ENCODE measurements around the gene PCCA. TPM values are rescaled to one million over a fixed set of nuclear protein-coding genes. Genes with fewer than 3 reads are reported as not detected.
"Not testable (repeated sequence)": the region's sequence is repeated elsewhere in the genome, so short reads cannot be mapped to it uniquely, and the experiment has no call there.

PCCA gene
- total RNA-seq, 4 donors from 2014 or later: 34.6 to 58.4 (median 40.1) TPM

GRCh38 chr13:100523411-100523810, 434.5 kb downstream of the PCCA start:
- H3K4me3 ChIP-seq: no peak overlapping the region
- WGBS, 2 donors (ENCODE audit: low coverage in 1 of 2): 81 to 90% methylated on average over 5 to 6 of the region's 14 CpGs
- H3K4me1 ChIP-seq: no peaks in the 10 kb centered on the region
- H3K9me3 ChIP-seq: no peaks in the 10 kb centered on the region
- H3K27ac ChIP-seq: no peak overlapping the region
- peaks cover 0 to 35% of the 10 kb centered on the region in 2 donors for H3K36me3 ChIP-seq
- TF ChIP-seq POLR2AphosphoS5 (IDR thresholded peaks at IDR 0.05) (no peak), EP300 (IDR thresholded peaks at IDR 0.05) (no peak), POLR2A (IDR thresholded peaks at IDR 0.05) (no peak)
- TF ChIP-seq, protein P1, sequence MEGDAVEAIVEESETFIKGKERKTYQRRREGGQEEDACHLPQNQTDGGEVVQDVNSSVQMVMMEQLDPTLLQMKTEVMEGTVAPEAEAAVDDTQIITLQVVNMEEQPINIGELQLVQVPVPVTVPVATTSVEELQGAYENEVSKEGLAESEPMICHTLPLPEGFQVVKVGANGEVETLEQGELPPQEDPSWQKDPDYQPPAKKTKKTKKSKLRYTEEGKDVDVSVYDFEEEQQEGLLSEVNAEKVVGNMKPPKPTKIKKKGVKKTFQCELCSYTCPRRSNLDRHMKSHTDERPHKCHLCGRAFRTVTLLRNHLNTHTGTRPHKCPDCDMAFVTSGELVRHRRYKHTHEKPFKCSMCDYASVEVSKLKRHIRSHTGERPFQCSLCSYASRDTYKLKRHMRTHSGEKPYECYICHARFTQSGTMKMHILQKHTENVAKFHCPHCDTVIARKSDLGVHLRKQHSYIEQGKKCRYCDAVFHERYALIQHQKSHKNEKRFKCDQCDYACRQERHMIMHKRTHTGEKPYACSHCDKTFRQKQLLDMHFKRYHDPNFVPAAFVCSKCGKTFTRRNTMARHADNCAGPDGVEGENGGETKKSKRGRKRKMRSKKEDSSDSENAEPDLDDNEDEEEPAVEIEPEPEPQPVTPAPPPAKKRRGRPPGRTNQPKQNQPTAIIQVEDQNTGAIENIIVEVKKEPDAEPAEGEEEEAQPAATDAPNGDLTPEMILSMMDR (IDR thresholded peaks at IDR 0.05): no peak
- H3K27me3 ChIP-seq: no peaks in the 10 kb centered on the region
- ATAC-seq: no peak

- Histone ChIP-seq H3K36me3 (peaks cover 0 to 40% of the 10 kb centered on the region in 2 donors), H3K4me3 (no peak overlapping the region), H3K4me1 (no peaks in the 10 kb centered on the region), H3K27ac (no peak overlapping the region), H3K27me3 (no peaks in the 10 kb centered on the region), H3K9me3 (no peaks in the 10 kb centered on the region)
- 80 to 82% methylated on average over 1 to 7 of the region's 8 CpGs for WGBS, 2 donors (ENCODE audit: low coverage in 1 of 2)
- ATAC-seq: no peak
- TF ChIP-seq POLR2A (IDR thresholded peaks at IDR 0.05) (no peak), EP300 (IDR thresholded peaks at IDR 0.05) (no peak), POLR2AphosphoS5 (IDR thresholded peaks at IDR 0.05) (no peak)
- TF ChIP-seq, protein P1 (IDR thresholded peaks at IDR 0.05): no peak
These were observed 435.1 kb downstream of the PCCA start for GRCh38 chr13:100523981-100524386.

GRCh38 chr13:100524688-100525087, 435.8 kb downstream of the PCCA start:
- H3K27me3 ChIP-seq, H3K9me3 ChIP-seq, ATAC-seq, H3K4me3 ChIP-seq, H3K4me1 ChIP-seq, H3K27ac ChIP-seq: not testable (repeated sequence)
- peaks cover 0 to 47% of the 10 kb centered on the region in 2 donors for H3K36me3 ChIP-seq
- 93 to 97% methylated on average over 2 to 5 of the region's 5 CpGs for WGBS, 2 donors (ENCODE audit: low coverage in 1 of 2)

DNA sequence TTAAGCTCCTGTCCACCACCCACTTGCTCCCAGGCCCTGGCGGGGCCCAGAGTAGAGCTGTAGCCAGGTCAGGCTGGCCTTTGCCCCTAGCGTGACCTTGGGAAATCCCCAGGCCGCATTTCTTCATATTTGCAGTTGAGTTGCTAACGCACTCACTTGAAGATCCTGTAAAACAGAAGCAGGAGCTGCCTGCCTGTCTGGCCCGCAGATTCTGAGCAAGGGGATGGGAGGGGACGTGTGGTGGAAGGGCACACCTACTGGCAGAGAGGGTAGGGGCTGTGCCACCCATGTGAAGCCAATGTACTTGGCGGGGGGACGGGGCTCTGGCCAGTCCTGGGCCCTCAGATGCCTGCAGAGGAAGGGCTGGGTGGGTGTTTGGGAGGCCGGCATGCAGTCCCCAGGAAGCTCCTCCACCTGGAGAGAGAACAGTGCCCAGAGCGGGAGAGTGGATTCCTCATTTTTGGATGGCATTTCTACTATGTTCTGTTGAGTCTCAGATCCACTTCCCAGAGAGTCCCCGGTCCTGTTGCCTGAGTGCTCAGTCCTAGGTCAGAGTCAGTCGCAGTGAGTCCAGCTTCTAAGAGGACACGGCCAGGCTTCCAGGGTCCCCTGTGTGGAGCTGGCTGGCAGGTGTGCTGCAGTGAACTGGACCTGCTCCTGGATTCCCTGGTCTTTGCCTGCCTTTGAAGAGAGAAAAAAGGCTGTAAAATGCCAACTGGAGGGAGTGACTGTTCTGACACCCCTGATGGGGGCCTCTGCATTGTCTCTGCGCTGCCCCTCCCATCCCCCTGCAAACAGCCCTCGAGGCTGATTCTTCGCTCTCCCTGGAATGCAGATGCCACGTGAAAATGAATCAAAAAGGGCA, 436.8 kb downstream of the PCCA start:
- Histone ChIP-seq H3K36me3 (peaks cover 0 to 53% of the 10 kb centered on the region in 2 donors), H3K4me1 (no peaks in the 10 kb centered on the region), H3K4me3 (no peak overlapping the region), H3K27me3 (no peaks in the 10 kb centered on the region), H3K9me3 (no peaks in the 10 kb centered on the region), H3K27ac (no peak overlapping the region)
- TF ChIP-seq POLR2A (IDR thresholded peaks at IDR 0.05) (no peak), EP300 (IDR thresholded peaks at IDR 0.05) (no peak)
- TF ChIP-seq, protein P1 (IDR thresholded peaks at IDR 0.05): no peak
- WGBS, 2 donors (ENCODE audit: low coverage in 1 of 2): 72 to 98% methylated on average over 3 to 6 of the region's 17 CpGs
- ATAC-seq: no peak

DNA sequence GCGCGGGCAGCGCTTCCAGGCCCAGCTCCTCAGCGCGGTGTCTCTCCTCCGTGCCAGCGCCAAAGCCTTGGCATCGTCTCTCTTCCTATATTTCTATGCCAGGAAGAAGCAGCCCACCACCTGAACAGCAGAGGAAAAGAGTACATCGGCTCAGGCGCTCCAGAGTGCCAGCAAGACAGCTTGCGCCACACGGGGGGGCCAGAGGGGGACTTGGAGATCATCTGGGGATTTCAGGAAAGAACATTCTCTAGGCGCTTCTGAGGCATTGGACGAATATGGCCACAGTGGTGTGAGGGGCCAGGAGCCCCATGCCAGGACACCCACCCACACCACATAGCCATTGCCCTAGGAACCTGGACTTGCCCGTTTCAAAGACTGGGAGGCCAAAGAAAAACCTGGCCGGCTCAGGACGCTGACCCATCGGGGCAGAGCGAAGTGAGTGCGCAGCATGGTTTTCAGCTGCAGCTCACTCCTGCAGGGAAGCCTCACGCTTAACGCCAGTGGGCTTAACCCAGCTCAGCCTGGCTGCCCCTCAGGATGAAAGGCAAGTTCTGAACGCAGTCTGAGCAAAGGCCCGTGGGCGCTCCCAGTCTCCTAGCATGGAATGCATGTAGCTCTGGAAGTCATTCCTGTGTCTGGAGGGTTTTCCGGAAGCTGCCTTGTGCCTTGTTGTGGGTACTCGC, 437.6 kb downstream of the PCCA start:
- Histone ChIP-seq H3K27me3 (no peaks in the 10 kb centered on the region), H3K4me1 (no peaks in the 10 kb centered on the region), H3K9me3 (no peaks in the 10 kb centered on the region), H3K4me3 (no peak overlapping the region), H3K27ac (no peak overlapping the region), H3K36me3 (peaks cover 0 to 60% of the 10 kb centered on the region in 2 donors)
- 100% methylated on average over 2 of the region's 27 CpGs; no CpG with 5 or more reads in 1 of the 2 donors for WGBS, 2 donors (ENCODE audit: low coverage in 1 of 2)
- TF ChIP-seq, protein P1 (IDR thresholded peaks at IDR 0.05): no peak
- TF ChIP-seq POLR2AphosphoS5 (IDR thresholded peaks at IDR 0.05): no peak
- ATAC-seq: no peak
